K562 (cell line): ENCODE data around the gene SPATS1. TPM values are rescaled to one million over a fixed set of nuclear protein-coding genes. Genes with fewer than 3 reads are reported as not detected.

Experiments used
- FOXA1 ChIP-seq: fragments of 450-650 bp; IDR thresholded peaks from 2 replicates; pipeline ENCODE4 v1.6.1; 2016; ENCODE audit warnings: mild to moderate bottlenecking, borderline replicate concordance
- KAT2B ChIP-seq: IDR thresholded peaks from one replicate; pipeline ENCODE4 v1.6.1; 2012; ENCODE audit warnings: low read depth, mild to moderate bottlenecking, control low read depth, inconsistent platforms, low read length, moderate library complexity
- MCM3 ChIP-seq: fragments of 450-650 bp; IDR thresholded peaks from 2 replicates; pipeline ENCODE4 v1.6.1; 2016
- MTF1 ChIP-seq: fragments of 250-450 bp; sonication (Bioruptor Pico); IDR thresholded peaks from 2 replicates; pipeline ENCODE4 v1.9.0; 2021; ENCODE audit warnings: moderate library complexity, mild to moderate bottlenecking, inconsistent platforms, borderline replicate concordance
- PTBP1 ChIP-seq: fragments of 200-400 bp; formaldehyde crosslinking; IDR thresholded peaks from 2 replicates; pipeline ENCODE4 v1.6.1; 2017; ENCODE audit warnings: low read depth, low read length
- PTRF ChIP-seq: fragments of 450-650 bp; IDR thresholded peaks from 2 replicates; pipeline ENCODE4 v1.6.1; 2016; ENCODE audit warnings: mild to moderate bottlenecking, missing genetic modification characterization, missing compliant biosample characterization
- RBM34 ChIP-seq: fragments of 200-400 bp; formaldehyde crosslinking; IDR thresholded peaks from 2 replicates; pipeline ENCODE4 v1.6.1; 2018; ENCODE audit warnings: low read length, borderline replicate concordance; ENCODE audit not compliant: insufficient read depth
- SAFB2 ChIP-seq: fragments of 200-400 bp; formaldehyde crosslinking; IDR thresholded peaks from 2 replicates; pipeline ENCODE4 v1.6.1; 2018; ENCODE audit warnings: borderline replicate concordance, low read length, low read depth, moderate library complexity; ENCODE audit not compliant: severe bottlenecking
- SIN3B ChIP-seq: fragments of 450-650 bp; IDR thresholded peaks from 2 replicates; pipeline ENCODE4 v1.6.1; 2017; ENCODE audit warnings: low read depth, mild to moderate bottlenecking, moderate library complexity
- SMARCA5 ChIP-seq: fragments of 450-650 bp; IDR thresholded peaks from 2 replicates; pipeline ENCODE4 v1.6.1; 2016
- U2AF2 ChIP-seq: fragments of 200-400 bp; formaldehyde crosslinking; optimal IDR thresholded peaks from 2 replicates; pipeline ENCODE3; 2017; ENCODE audit warnings: low read depth, mild to moderate bottlenecking, low read length
- ZFP1 ChIP-seq: fragments of 450-650 bp; formaldehyde crosslinking; IDR thresholded peaks from 2 replicates; pipeline ENCODE4 v1.4.0; 2020; ENCODE audit warnings: mild to moderate bottlenecking, mixed read lengths
- ZNF140 ChIP-seq: fragments of 250-450 bp; sonication (Bioruptor Pico); IDR thresholded peaks from 2 replicates; pipeline ENCODE4 v1.8.0; 2021; ENCODE audit warnings: moderate library complexity, mild to moderate bottlenecking, inconsistent platforms
- ZNF23 ChIP-seq: fragments of 250-450 bp; sonication (Bioruptor Pico); IDR thresholded peaks from 2 replicates; pipeline ENCODE4 v1.4.0; 2020; ENCODE audit warnings: mild to moderate bottlenecking
- ZNF583 ChIP-seq: fragments of 250-450 bp; sonication (Bioruptor Pico); IDR thresholded peaks from 2 replicates; pipeline ENCODE4 v1.4.0; 2020
- ZNF76 ChIP-seq: fragments of 250-450 bp; sonication (Bioruptor Pico); IDR thresholded peaks from 2 replicates; pipeline ENCODE4 v1.4.0; 2020; ENCODE audit warnings: mild to moderate bottlenecking, moderate library complexity, borderline replicate concordance
- polyA plus RNA-seq, 8 experiments: library from polyadenylated mRNA; depleted of rRNA in 4 of 8; stranded (reverse) in 5 of 8; unstranded in 3 of 8; fragments of >200 nt; fragmentation: Nextera tagmentation in 2 of 8; fragmentation: Illumina TruSeq in 1 of 8; extraction: Ambion mirVana in 2 of 8; extraction: Trizol in 1 of 8; gene quantifications; 2 replicates each; pipeline versions ENCODE4 v1.2.1 to v1.2.3, GENCODE V29; 2011 to 2014; ENCODE audit warnings: inconsistent platforms in 1 of 8, missing spikeins in 1 of 8
- total RNA-seq, 7 experiments: library from RNA; depleted of rRNA in 6 of 7; stranded (reverse); fragments of >200 nt in 6 of 7; fragmentation: Illumina TruSeq in 2 of 7; extraction: Trizol in 2 of 7; gene quantifications; 2 replicates each; pipeline versions ENCODE4 v1.2.1 to v1.2.3, GENCODE V29; 2011 to 2021; ENCODE audit warnings: low replicate concordance in 1 of 7
- TF ChIP-seq, protein P1 (sequence below): fragments of 250-450 bp; sonication (Bioruptor Pico); IDR thresholded peaks from 2 replicates; pipeline ENCODE4 v1.4.0; 2020
- TF ChIP-seq, protein P2 (sequence below): fragments of 450-650 bp; formaldehyde crosslinking; IDR thresholded peaks from 2 replicates; pipeline ENCODE4 v1.4.0; 2022; ENCODE audit warnings: mild to moderate bottlenecking, moderate library complexity
- TF ChIP-seq, protein P3 (sequence below): IDR thresholded peaks from 2 replicates; pipeline ENCODE4 v1.6.1; 2014; ENCODE audit warnings: antibody characterized with exemption
- TF ChIP-seq, protein P4 (sequence below): sonication (generic); formaldehyde crosslinking; IDR thresholded peaks from 2 replicates; pipeline ENCODE4 v1.8.1; 2023; ENCODE audit warnings: mild to moderate bottlenecking, missing genetic modification reagents

SPATS1 gene
- total and polyA plus RNA-seq, 9 of the 15 experiments (the other 6 are each of a cell fraction or from before 2014, with no cell fraction given): not detected

DNA sequence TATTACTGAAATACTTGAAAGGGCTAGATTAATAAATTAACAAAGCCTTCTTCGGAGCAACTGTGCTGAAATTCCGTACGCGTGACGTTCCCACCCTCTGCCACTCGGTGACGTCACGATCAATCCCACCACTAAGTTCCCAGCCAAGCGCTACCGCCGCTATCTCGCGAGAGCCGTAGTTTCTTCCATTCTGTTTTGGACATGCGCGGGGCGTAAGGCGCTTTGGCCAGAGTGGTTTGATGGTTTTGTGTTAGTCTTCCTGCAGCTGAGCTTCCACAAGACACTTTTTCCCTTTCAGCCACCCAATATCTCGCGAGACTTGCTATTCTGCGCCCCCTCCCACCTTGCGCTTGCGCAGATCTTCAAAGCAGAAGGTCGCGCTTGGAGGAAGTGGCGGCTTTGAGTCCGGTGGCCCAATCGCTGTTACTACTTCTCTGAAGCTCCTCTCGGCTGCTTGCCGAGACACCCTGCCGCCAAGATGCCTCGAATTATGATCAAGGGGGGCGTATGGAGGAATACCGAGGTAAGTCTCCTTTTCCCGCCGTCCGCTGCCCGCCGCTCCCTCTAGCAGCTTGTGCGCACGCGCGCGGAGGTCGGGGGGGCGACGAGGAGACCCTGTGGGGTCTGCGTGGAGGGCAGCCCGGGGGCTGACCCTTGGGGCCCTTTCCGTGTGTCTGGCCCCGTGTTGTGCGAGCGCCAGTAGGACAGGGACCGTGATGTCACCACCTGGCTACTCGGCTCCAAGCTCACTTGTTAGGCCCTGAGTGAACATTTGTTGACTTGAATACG lies 45.1 kb downstream of the SPATS1 start, which contains the start of gene CDC5L (continued):
- TF ChIP-seq, protein P1, sequence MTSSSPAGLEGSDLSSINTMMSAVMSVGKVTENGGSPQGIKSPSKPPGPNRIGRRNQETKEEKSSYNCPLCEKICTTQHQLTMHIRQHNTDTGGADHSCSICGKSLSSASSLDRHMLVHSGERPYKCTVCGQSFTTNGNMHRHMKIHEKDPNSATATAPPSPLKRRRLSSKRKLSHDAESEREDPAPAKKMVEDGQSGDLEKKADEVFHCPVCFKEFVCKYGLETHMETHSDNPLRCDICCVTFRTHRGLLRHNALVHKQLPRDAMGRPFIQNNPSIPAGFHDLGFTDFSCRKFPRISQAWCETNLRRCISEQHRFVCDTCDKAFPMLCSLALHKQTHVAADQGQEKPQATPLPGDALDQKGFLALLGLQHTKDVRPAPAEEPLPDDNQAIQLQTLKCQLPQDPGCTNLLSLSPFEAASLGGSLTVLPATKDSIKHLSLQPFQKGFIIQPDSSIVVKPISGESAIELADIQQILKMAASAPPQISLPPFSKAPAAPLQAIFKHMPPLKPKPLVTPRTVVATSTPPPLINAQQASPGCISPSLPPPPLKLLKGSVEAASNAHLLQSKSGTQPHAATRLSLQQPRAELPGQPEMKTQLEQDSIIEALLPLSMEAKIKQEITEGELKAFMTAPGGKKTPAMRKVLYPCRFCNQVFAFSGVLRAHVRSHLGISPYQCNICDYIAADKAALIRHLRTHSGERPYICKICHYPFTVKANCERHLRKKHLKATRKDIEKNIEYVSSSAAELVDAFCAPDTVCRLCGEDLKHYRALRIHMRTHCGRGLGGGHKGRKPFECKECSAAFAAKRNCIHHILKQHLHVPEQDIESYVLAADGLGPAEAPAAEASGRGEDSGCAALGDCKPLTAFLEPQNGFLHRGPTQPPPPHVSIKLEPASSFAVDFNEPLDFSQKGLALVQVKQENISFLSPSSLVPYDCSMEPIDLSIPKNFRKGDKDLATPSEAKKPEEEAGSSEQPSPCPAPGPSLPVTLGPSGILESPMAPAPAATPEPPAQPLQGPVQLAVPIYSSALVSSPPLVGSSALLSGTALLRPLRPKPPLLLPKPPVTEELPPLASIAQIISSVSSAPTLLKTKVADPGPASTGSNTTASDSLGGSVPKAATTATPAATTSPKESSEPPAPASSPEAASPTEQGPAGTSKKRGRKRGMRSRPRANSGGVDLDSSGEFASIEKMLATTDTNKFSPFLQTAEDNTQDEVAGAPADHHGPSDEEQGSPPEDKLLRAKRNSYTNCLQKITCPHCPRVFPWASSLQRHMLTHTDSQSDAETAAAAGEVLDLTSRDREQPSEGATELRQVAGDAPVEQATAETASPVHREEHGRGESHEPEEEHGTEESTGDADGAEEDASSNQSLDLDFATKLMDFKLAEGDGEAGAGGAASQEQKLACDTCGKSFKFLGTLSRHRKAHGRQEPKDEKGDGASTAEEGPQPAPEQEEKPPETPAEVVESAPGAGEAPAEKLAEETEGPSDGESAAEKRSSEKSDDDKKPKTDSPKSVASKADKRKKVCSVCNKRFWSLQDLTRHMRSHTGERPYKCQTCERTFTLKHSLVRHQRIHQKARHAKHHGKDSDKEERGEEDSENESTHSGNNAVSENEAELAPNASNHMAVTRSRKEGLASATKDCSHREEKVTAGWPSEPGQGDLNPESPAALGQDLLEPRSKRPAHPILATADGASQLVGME: 0 out of 2 replicates have a peak, but pooled peaks have one; percentile 10
- TF ChIP-seq, protein P2, sequence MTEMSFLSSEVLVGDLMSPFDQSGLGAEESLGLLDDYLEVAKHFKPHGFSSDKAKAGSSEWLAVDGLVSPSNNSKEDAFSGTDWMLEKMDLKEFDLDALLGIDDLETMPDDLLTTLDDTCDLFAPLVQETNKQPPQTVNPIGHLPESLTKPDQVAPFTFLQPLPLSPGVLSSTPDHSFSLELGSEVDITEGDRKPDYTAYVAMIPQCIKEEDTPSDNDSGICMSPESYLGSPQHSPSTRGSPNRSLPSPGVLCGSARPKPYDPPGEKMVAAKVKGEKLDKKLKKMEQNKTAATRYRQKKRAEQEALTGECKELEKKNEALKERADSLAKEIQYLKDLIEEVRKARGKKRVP (CRISPR knock-in tag): peak; percentile 64; the same call in 1 of the 2 replicates
- TF ChIP-seq PTRF (tag) (no peak), KAT2B (no peak), SAFB2 (no peak), SMARCA5 (no peak), ZNF76 (0 out of 2 replicates have a peak, but pooled peaks have one; percentile 19), ZFP1 (no peak), RBM34 (no peak), MCM3 (no peak), MTF1 (CRISPR knock-in tag) (no peak), PTBP1 (no peak), FOXA1 (no peak), ZNF140 (no peak), SIN3B (no peak; the same call in 1 of the 2 replicates), U2AF2 (no peak), ZNF23 (CRISPR knock-in tag) (no peak), ZNF583 (CRISPR knock-in tag) (peak; percentile 79; the same call in 1 of the 2 replicates)
- TF ChIP-seq, protein P3, sequence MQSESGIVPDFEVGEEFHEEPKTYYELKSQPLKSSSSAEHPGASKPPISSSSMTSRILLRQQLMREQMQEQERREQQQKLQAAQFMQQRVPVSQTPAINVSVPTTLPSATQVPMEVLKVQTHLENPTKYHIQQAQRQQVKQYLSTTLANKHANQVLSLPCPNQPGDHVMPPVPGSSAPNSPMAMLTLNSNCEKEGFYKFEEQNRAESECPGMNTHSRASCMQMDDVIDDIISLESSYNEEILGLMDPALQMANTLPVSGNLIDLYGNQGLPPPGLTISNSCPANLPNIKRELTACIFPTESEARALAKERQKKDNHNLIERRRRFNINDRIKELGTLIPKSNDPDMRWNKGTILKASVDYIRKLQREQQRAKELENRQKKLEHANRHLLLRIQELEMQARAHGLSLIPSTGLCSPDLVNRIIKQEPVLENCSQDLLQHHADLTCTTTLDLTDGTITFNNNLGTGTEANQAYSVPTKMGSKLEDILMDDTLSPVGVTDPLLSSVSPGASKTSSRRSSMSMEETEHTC: no peak
- TF ChIP-seq, protein P4, sequence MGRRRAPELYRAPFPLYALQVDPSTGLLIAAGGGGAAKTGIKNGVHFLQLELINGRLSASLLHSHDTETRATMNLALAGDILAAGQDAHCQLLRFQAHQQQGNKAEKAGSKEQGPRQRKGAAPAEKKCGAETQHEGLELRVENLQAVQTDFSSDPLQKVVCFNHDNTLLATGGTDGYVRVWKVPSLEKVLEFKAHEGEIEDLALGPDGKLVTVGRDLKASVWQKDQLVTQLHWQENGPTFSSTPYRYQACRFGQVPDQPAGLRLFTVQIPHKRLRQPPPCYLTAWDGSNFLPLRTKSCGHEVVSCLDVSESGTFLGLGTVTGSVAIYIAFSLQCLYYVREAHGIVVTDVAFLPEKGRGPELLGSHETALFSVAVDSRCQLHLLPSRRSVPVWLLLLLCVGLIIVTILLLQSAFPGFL (CRISPR knock-in tag): no peak
